H1 (cell line): ENCODE results near the gene COL25A1. TPM values are rescaled to one million over a fixed set of nuclear protein-coding genes. Genes with fewer than 3 reads are reported as not detected.

Source experiments
- POU5F1 ChIP-seq: IDR thresholded peaks from 2 replicates; pipeline ENCODE4 v1.6.1; 2011; ENCODE audit warnings: low read depth, mild to moderate bottlenecking, low read length, moderate library complexity
- polyA plus RNA-seq, 7 experiments: library from polyadenylated mRNA; depleted of rRNA in 3 of 7; stranded (reverse) in 5 of 7; unstranded in 2 of 7; fragments of >200 nt in 5 of 7; fragments of 200-250 nt in 2 of 7; gene quantifications; 1 replicate in 5 of 7; 2 replicates in 1 of 7; 4 replicates in 1 of 7; pipeline versions ENCODE4 v1.2.1 to v1.2.3, GENCODE V29; 2011 to 2013; ENCODE audit warnings: missing spikeins in 2 of 7, mixed read lengths in 2 of 7
- total RNA-seq: library from RNA; stranded (reverse); fragmentation: NEBNext Ultra II Directional; extraction: Animal tissue kit (Norgen Biotek cat#: 25700); gene quantifications from 2 replicates; pipeline ENCODE4 v1.2.1, GENCODE V29; 2021

Gene COL25A1
- total and polyA plus RNA-seq, 2 of the 8 experiments (the other 6 are each of a cell fraction or from before 2014, with no cell fraction given), result 1.1 to 8.3 TPM

DNA sequence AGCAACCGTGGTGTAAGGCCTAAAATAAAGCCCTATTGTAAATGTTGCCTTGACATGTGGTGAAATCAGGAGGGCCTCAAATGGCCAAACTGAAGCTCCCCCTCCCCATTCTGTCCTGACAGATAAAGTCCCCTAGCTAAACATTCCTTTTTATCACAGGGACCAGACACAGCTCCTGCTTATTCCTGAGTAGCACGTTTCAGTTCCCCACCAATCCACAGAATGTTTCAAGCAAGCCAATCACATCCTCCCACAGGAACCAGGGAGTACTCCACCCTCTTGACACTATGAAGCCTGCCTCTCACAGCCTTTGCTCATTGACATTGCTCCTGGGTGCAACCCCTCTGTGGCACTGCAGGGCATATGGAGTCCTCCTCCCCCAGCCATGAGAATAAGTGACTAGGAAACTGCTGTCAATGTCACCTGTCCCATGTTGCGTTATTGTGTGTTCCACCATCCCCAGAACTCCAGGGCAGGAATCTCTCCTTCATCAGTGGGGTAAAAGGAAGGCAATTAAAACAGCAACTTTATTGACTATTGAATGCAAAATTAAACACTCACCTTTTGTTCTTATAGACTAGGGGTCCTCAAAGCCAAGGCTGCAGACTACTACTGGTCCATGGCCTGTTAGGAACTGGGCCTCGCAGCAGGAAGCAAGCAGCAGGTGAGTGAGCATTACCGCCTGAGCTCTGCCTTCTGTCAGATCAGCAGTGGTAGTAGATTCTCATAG lies 128.1 kb downstream of the COL25A1 start (continued):
- no peak for TF ChIP-seq POU5F1
